Stimulated activated CD8-positive, alpha-beta memory T cell treated with anti-CD3 and anti-CD28 coated beads, Interleukin-15, amount 100 ng/mL, for 48 hours (primary cell): ENCODE measurements around the gene AOPEP.

ENCODE experiments used
- DNase-seq, 2 donors: peaks; one replicate each; pipeline ENCODE4 v3.0.0-alpha.2; 2020; ENCODE audit warnings: low read depth in 2 of 2

The AOPEP gene

GRCh38 chr9:95135756-95136155 is 409.3 kb downstream of the AOPEP start:
- no peak for DNase-seq
